HFFc6 (cell line): Measurements from ENCODE around the gene CWF19L2. TPM values are rescaled to one million over a fixed set of nuclear protein-coding genes. Genes with fewer than 3 reads are reported as not detected.
"Not testable (repeated sequence)": the region's sequence is repeated elsewhere in the genome, so short reads cannot be mapped to it uniquely, and the experiment has no call there.

ENCODE experiments used
- DNase-seq: peaks from one replicate; pipeline ENCODE4 v3.0.0-alpha.2; 2018
- H3K27ac Mint-ChIP-seq: 2 replicates; pipeline ENCODE4 v1.8.0; 2020; ENCODE audit warnings: mild to moderate bottlenecking, mixed read lengths
- H3K27me3 Mint-ChIP-seq: 2 replicates; pipeline ENCODE4 v1.8.0; 2021; ENCODE audit warnings: mild to moderate bottlenecking, moderate library complexity, mixed read lengths; ENCODE audit not compliant: insufficient read depth
- H3K36me3 Mint-ChIP-seq: 2 replicates; pipeline ENCODE4 v1.8.0; 2021; ENCODE audit warnings: low read depth, mixed read lengths
- H3K4me1 Mint-ChIP-seq: 2 replicates; pipeline ENCODE4 v1.8.0; 2020; ENCODE audit warnings: low read depth, mixed read lengths
- H3K4me3 Mint-ChIP-seq: 2 replicates; pipeline ENCODE4 v1.8.0; 2020; ENCODE audit warnings: mild to moderate bottlenecking, moderate library complexity, mixed read lengths
- H3K9me3 Mint-ChIP-seq: 2 replicates; pipeline ENCODE4 v1.8.0; 2020; ENCODE audit warnings: mild to moderate bottlenecking, mixed read lengths
- total RNA-seq, 6 experiments: library from RNA; stranded (reverse); fragmentation: NEBNext Ultra II Directional; extraction: Animal tissue kit (Norgen Biotek cat#: 25700); gene quantifications; 2 replicates in 1 of 6; 3 replicates in 5 of 6; pipeline ENCODE4 v1.2.3, GENCODE V29; 2021
- TF ChIP-seq, protein P1 (sequence below): fragments of 200-600 bp; sonication (generic); IDR thresholded peaks from 2 replicates; pipeline ENCODE4 v1.5.0; 2021; ENCODE audit warnings: antibody characterized with exemption, mild to moderate bottlenecking

Gene CWF19L2
- total RNA-seq, 6 experiments from 2014 or later = 6.0 to 7.3 (median 6.7) TPM

- Mint-ChIP-seq H3K27ac (no peak overlapping the region), H3K4me3 (no peak overlapping the region), H3K36me3 (peaks cover 7% of the 10 kb centered on the region; the same call in 1 of the 2 replicates), H3K4me1 (no peaks in the 10 kb centered on the region), H3K9me3 (no peaks in the 10 kb centered on the region), H3K27me3 (no peaks in the 10 kb centered on the region)
- DNase-seq = no peak
- TF ChIP-seq, protein P1, sequence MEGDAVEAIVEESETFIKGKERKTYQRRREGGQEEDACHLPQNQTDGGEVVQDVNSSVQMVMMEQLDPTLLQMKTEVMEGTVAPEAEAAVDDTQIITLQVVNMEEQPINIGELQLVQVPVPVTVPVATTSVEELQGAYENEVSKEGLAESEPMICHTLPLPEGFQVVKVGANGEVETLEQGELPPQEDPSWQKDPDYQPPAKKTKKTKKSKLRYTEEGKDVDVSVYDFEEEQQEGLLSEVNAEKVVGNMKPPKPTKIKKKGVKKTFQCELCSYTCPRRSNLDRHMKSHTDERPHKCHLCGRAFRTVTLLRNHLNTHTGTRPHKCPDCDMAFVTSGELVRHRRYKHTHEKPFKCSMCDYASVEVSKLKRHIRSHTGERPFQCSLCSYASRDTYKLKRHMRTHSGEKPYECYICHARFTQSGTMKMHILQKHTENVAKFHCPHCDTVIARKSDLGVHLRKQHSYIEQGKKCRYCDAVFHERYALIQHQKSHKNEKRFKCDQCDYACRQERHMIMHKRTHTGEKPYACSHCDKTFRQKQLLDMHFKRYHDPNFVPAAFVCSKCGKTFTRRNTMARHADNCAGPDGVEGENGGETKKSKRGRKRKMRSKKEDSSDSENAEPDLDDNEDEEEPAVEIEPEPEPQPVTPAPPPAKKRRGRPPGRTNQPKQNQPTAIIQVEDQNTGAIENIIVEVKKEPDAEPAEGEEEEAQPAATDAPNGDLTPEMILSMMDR = no peak
These were observed 27.1 kb downstream of the CWF19L2 start for GRCh38 chr11:107430525-107430924.

- no peak for DNase-seq
- Mint-ChIP-seq H3K4me1 (peaks cover 7% of the 10 kb centered on the region), H3K27me3 (no peaks in the 10 kb centered on the region), H3K36me3 (peaks cover 7% of the 10 kb centered on the region; the same call in 1 of the 2 replicates), H3K9me3 (no peaks in the 10 kb centered on the region), H3K27ac (no peak overlapping the region), H3K4me3 (no peak overlapping the region)
- TF ChIP-seq, protein P1 = no peak
These were observed 29.9 kb downstream of the CWF19L2 start for GRCh38 chr11:107427569-107428180.

- no peak for DNase-seq
- TF ChIP-seq, protein P1 = no peak
- H3K36me3 Mint-ChIP-seq = no peaks in the 10 kb centered on the region
- no peaks in the 10 kb centered on the region; the same call in 1 of the 2 replicates for H3K27me3 Mint-ChIP-seq
- no peaks in the 10 kb centered on the region for H3K4me1 Mint-ChIP-seq
- no peaks in the 10 kb centered on the region for H3K9me3 Mint-ChIP-seq
- no peak overlapping the region for H3K27ac Mint-ChIP-seq
- no peak overlapping the region for H3K4me3 Mint-ChIP-seq
These were observed 44.3 kb downstream of the CWF19L2 start for GRCh38 chr11:107413352-107413751.

GRCh38 chr11:107408762-107409211, 48.8 kb downstream of the CWF19L2 start:
- DNase-seq = no peak
- no peak overlapping the region for H3K4me3 Mint-ChIP-seq
- TF ChIP-seq, protein P1 = no peak
- no peaks in the 10 kb centered on the region for H3K9me3 Mint-ChIP-seq
- H3K36me3 Mint-ChIP-seq = peaks cover under 1% of the 10 kb centered on the region; the same call in 1 of the 2 replicates
- no peaks in the 10 kb centered on the region; the same call in 1 of the 2 replicates for H3K27me3 Mint-ChIP-seq
- no peak overlapping the region for H3K27ac Mint-ChIP-seq
- H3K4me1 Mint-ChIP-seq = no peaks in the 10 kb centered on the region

DNA sequence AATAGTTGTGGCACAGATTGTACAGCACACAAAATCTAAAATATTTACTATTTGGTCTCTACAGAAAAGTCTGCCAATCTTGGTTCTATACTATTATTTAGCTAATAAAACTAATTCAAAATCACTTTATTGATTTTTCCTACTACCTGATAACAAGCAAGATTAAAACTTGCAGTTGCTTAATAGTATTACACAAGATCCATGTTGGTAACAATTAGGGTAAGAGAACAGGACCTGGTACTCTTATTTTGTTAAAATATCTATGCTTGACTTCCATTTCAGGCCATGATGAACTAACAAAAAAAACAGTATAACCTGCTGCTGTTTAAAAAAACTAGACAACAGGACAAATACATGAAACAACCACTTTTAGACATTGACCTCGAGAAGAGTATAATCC, 52.4 kb downstream of the CWF19L2 start:
- TF ChIP-seq, protein P1 = no peak
- Mint-ChIP-seq H3K27ac (no peak overlapping the region), H3K4me1 (no peaks in the 10 kb centered on the region), H3K4me3 (no peak overlapping the region), H3K9me3 (peaks cover 4% of the 10 kb centered on the region; the same call in 1 of the 2 replicates), H3K36me3 (peaks cover 18% of the 10 kb centered on the region), H3K27me3 (no peaks in the 10 kb centered on the region; the same call in 1 of the 2 replicates)
- no peak for DNase-seq

GRCh38 chr11:107401131-107401530, 56.5 kb downstream of the CWF19L2 start:
- H3K9me3 Mint-ChIP-seq, H3K27ac Mint-ChIP-seq, H3K4me1 Mint-ChIP-seq, H3K4me3 Mint-ChIP-seq, DNase-seq, H3K27me3 Mint-ChIP-seq: not testable (repeated sequence)
- peaks cover 38% of the 10 kb centered on the region for H3K36me3 Mint-ChIP-seq
